Fibroblast of lung (primary cell): ENCODE measurements around the gene PPIL4. TPM values are rescaled to one million over a fixed set of nuclear protein-coding genes. Genes with fewer than 3 reads are reported as not detected.

ENCODE experiments used
- DNase-seq, 2 donors: peaks; one replicate each; pipeline versions ENCODE4 v3.0.0 to v3.0.0-alpha.2; 2010; ENCODE audit warnings: low read depth in 2 of 2
- H2AFZ ChIP-seq: 2 replicates; pipeline ENCODE4 v1.5.1; 2012; ENCODE audit warnings: low read length, control low read depth, inconsistent platforms
- H3K27ac ChIP-seq: 2 replicates; pipeline ENCODE4 v1.5.1; 2011; ENCODE audit warnings: low read length, control low read depth; ENCODE audit not compliant: insufficient read depth
- H3K27me3 ChIP-seq: 2 replicates; pipeline ENCODE4 v1.5.1; 2011; ENCODE audit warnings: mild to moderate bottlenecking, low read length; ENCODE audit not compliant: control insufficient read depth, insufficient read depth
- H3K36me3 ChIP-seq: 2 replicates; pipeline ENCODE4 v1.5.1; 2011; ENCODE audit warnings: low read length; ENCODE audit not compliant: control insufficient read depth, insufficient read depth
- H3K4me1 ChIP-seq: 2 replicates; pipeline ENCODE4 v1.5.1; 2011; ENCODE audit warnings: low read length; ENCODE audit not compliant: control insufficient read depth, insufficient read depth; ENCODE audit errors: extremely low read depth
- H3K4me2 ChIP-seq: 2 replicates; pipeline ENCODE4 v1.5.1; 2011; ENCODE audit warnings: low read length, control low read depth; ENCODE audit not compliant: insufficient read depth; ENCODE audit errors: extremely low read depth
- H3K4me3 ChIP-seq, 4 experiments: fragments of 200-600 bp in 1 of 4; sonication (generic) in 1 of 4; replicated peaks in 1 of 4; 2 replicates each; pipeline ENCODE4 v1.5.1; 2011 to 2016; ENCODE audit warnings: low read length in 4 of 4, low read depth in 3 of 4, mild to moderate bottlenecking in 3 of 4, control low read depth in 2 of 4, inconsistent platforms in 1 of 4, mixed read lengths in 1 of 4; ENCODE audit not compliant: insufficient read depth in 1 of 4; ENCODE audit errors: control extremely low read depth in 1 of 4
- H3K79me2 ChIP-seq: 2 replicates; pipeline ENCODE4 v1.5.1; 2012; ENCODE audit warnings: mild to moderate bottlenecking, low read length, inconsistent platforms; ENCODE audit not compliant: control insufficient read depth, insufficient read depth
- H3K9ac ChIP-seq: 2 replicates; pipeline ENCODE4 v1.5.1; 2011; ENCODE audit warnings: mild to moderate bottlenecking, low read length, control low read depth; ENCODE audit not compliant: insufficient read depth
- H3K9me3 ChIP-seq: 2 replicates; pipeline ENCODE4 v1.5.1; 2012; ENCODE audit warnings: low read depth, low read length; ENCODE audit not compliant: control insufficient read depth, insufficient read depth
- H4K20me1 ChIP-seq: 2 replicates; pipeline ENCODE4 v1.5.1; 2011; ENCODE audit warnings: low read length; ENCODE audit not compliant: control insufficient read depth, insufficient read depth; ENCODE audit errors: extremely low read depth
- CTCF ChIP-seq, 2 donors: IDR thresholded peaks in 1 of 2; conservative IDR thresholded peaks in 1 of 2; 1 replicate in 1 of 2; 2 replicates in 1 of 2; pipeline ENCODE4 v1.5.1; 2011 to 2012; ENCODE audit warnings: low read length in 2 of 2, control low read depth in 1 of 2, inconsistent platforms in 1 of 2, low read depth in 1 of 2, mild to moderate bottlenecking in 1 of 2
- EZH2 ChIP-seq: IDR thresholded peaks from 2 replicates; pipeline ENCODE4 v1.5.1; 2012; ENCODE audit warnings: low read length, control low read depth, mild to moderate bottlenecking; ENCODE audit errors: missing control alignments
- polyA plus RNA-seq, 2 donors: library from polyadenylated mRNA; depleted of rRNA in 1 of 2; stranded (reverse) in 1 of 2; unstranded in 1 of 2; fragments of >200 nt; gene quantifications; 2 replicates each; pipeline ENCODE4 v1.2.1, GENCODE V29; 2011 to 2012; ENCODE audit warnings: missing spikeins in 1 of 2
- total RNA-seq: library from RNA; depleted of rRNA; stranded (reverse); fragments of >200 nt; gene quantifications from 2 replicates; pipeline ENCODE4 v1.2.1, GENCODE V29; 2014

The PPIL4 gene
- total and polyA plus RNA-seq, 2 donors (not counting 1 experiment from before 2014, with no cell fraction given): 15.9 to 37.5 TPM

GRCh38 chr6:149483849-149484655 is 61.8 kb downstream of the PPIL4 start:
- Histone ChIP-seq H3K79me2 (no peaks in the 10 kb centered on the region), H2AFZ (no peak overlapping the region), H3K9me3 (no peaks in the 10 kb centered on the region), H3K27me3 (no peaks in the 10 kb centered on the region), H3K36me3 (no peaks in the 10 kb centered on the region), H3K4me1 (no peaks in the 10 kb centered on the region), H3K27ac (no peak overlapping the region), H3K9ac (no peak overlapping the region), H3K4me3 (no peak overlapping the region), H4K20me1 (no peaks in the 10 kb centered on the region), H3K4me2 (no peak overlapping the region)
- DNase-seq: no peak
- no peak for TF ChIP-seq CTCF (conservative IDR thresholded peaks at IDR 0.05 in 1 of 2, IDR thresholded peaks at IDR 0.05 in 1 of 2; ENCODE audit: low read depth in 1 of 2, low read length in 2 of 2)
- TF ChIP-seq EZH2: no peak

GRCh38 chr6:149483334-149483725 is 62.5 kb downstream of the PPIL4 start:
- Histone ChIP-seq H3K79me2 (no peaks in the 10 kb centered on the region), H3K4me1 (no peaks in the 10 kb centered on the region), H3K4me3 (no peak overlapping the region), H3K36me3 (no peaks in the 10 kb centered on the region), H3K27ac (no peak overlapping the region), H3K4me2 (no peak overlapping the region), H3K27me3 (no peaks in the 10 kb centered on the region), H3K9ac (no peak overlapping the region), H4K20me1 (no peaks in the 10 kb centered on the region), H2AFZ (no peak overlapping the region), H3K9me3 (no peaks in the 10 kb centered on the region)
- DNase-seq: no peak
- no peak for TF ChIP-seq EZH2
- no peak for TF ChIP-seq CTCF (conservative IDR thresholded peaks at IDR 0.05 in 1 of 2, IDR thresholded peaks at IDR 0.05 in 1 of 2; ENCODE audit: low read depth in 1 of 2, low read length in 2 of 2)

- H3K4me2 ChIP-seq: peak overlapping the region; percentile 44
- H2AFZ ChIP-seq: no peak overlapping the region
- H3K27me3 ChIP-seq: no peaks in the 10 kb centered on the region
- H4K20me1 ChIP-seq: no peaks in the 10 kb centered on the region
- no peak overlapping the region for H3K4me3 ChIP-seq
- no peak for DNase-seq
- H3K9me3 ChIP-seq: no peaks in the 10 kb centered on the region
- H3K4me1 ChIP-seq: no peaks in the 10 kb centered on the region
- H3K27ac ChIP-seq: no peak overlapping the region
- no peaks in the 10 kb centered on the region for H3K79me2 ChIP-seq
- H3K9ac ChIP-seq: no peak overlapping the region
- TF ChIP-seq EZH2: no peak
- TF ChIP-seq CTCF (conservative IDR thresholded peaks at IDR 0.05 in 1 of 2, IDR thresholded peaks at IDR 0.05 in 1 of 2; ENCODE audit: low read depth in 1 of 2, low read length in 2 of 2): no peak
- H3K36me3 ChIP-seq: no peaks in the 10 kb centered on the region
These were observed 63.1 kb downstream of the PPIL4 start for GRCh38 chr6:149482545-149483333.
